Lower leg skin (tissue), 4 donors: ENCODE measurements around the gene MAP1LC3B2. TPM values are rescaled to one million over a fixed set of nuclear protein-coding genes. Genes with fewer than 3 reads are reported as not detected.

Experiments
- DNase-seq, 2 donors: peaks; one replicate each; pipeline ENCODE4 v3.0.0-alpha.2; 2019; ENCODE audit warnings: low spot score in 2 of 2
- H3K4me3 ChIP-seq: fragments of 200-600 bp; sonication (generic); 2 replicates; pipeline ENCODE4 v1.5.1; 2017; ENCODE audit warnings: mild to moderate bottlenecking, low read depth; ENCODE audit not compliant: poor library complexity, severe bottlenecking
- POLR2A ChIP-seq, 2 donors: fragments of 450-650 bp; IDR thresholded peaks; one replicate each; pipeline ENCODE4 v1.6.1; 2016 to 2017; ENCODE audit warnings: antibody characterized with exemption in 2 of 2, mild to moderate bottlenecking in 1 of 2, moderate library complexity in 1 of 2
- WGBS, 2 donors: methylation state at CpG; one replicate each; pipeline ENCODE4 v1.1.5; 2018; 5-methylcytosine and 5-hydroxymethylcytosine counted together
- intact Hi-C: fragments of 100-400 bp; cut with DNase I; formaldehyde crosslinking; loops from one replicate; pipeline ENCODE4 v1.15.0; 2023; ENCODE audit warnings: low total_unique reads
- total RNA-seq, 4 donors: library from RNA; depleted of rRNA; stranded (reverse); fragments of >200 nt; gene quantifications; one replicate each; pipeline ENCODE4 v1.1.0, GENCODE V29; 2016
- TF ChIP-seq, protein P1 (sequence below), 3 donors: fragments of 450-650 bp; IDR thresholded peaks; one replicate each; pipeline ENCODE4 v1.5.1; 2016; ENCODE audit warnings: antibody characterized with exemption in 3 of 3, mild to moderate bottlenecking in 3 of 3, moderate library complexity in 2 of 3

MAP1LC3B2 gene
- total RNA-seq, 4 donors from 2014 or later = 2.1 to 2.5 (median 2.3) TPM; not detected in 1

DNA sequence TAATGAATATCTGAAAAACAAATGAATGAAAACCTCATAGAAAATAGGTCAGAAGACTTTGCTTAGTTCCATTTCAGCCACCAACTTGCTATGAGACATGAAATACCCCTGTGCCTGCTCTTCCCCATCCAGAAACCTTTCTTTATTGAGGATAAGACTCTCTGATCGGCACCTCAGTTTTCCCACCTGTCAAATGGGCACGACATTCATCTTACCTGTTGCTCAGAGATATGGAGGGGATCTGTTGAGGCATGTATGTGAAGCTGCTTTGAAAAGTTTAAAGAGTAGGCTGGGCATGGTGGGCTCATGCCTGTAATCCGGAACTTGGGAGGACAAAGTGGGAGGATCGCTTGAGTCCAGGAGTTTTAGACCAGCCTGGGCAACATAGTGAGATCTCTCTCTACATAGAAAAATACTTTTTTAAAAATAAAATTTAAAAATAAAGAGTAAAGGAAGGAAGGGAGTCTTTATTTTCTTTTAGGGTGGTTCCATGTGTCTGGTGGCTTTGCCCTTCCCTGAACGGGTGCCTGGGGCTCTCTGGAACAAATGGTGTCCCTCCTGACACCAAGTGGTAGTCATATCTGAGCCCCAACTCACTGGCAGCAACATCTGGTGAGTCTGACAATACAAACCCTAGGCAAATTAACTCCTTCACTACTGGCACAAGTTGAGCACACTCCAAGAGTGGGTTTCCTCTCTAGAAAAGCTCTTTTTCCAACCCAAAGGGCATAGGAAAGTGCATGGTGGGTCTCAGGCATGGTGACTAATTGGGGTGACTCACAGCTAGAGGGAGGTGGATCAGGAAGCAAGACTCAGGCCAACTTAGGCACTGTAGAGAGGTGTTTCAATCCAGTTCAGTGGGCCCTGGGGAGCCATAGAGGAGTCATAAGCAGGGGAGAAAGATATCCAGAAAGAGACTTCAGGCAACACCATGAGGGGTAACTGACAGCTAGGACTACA lies 42.1 kb downstream of the MAP1LC3B2 start:
- TF ChIP-seq POLR2A (IDR thresholded peaks at IDR 0.05) = no peak
- TF ChIP-seq, protein P1, sequence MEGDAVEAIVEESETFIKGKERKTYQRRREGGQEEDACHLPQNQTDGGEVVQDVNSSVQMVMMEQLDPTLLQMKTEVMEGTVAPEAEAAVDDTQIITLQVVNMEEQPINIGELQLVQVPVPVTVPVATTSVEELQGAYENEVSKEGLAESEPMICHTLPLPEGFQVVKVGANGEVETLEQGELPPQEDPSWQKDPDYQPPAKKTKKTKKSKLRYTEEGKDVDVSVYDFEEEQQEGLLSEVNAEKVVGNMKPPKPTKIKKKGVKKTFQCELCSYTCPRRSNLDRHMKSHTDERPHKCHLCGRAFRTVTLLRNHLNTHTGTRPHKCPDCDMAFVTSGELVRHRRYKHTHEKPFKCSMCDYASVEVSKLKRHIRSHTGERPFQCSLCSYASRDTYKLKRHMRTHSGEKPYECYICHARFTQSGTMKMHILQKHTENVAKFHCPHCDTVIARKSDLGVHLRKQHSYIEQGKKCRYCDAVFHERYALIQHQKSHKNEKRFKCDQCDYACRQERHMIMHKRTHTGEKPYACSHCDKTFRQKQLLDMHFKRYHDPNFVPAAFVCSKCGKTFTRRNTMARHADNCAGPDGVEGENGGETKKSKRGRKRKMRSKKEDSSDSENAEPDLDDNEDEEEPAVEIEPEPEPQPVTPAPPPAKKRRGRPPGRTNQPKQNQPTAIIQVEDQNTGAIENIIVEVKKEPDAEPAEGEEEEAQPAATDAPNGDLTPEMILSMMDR (IDR thresholded peaks at IDR 0.05) = no peak
- intact Hi-C loops = loop anchor here (10.0 kb wide), 1 partner anchor 596 kb away; no protein-coding TSS in a partner anchor
- DNase-seq = no peak
- H3K4me3 ChIP-seq = no peak overlapping the region
- 77% methylated on average over 5 of the region's 5 CpGs for WGBS, 2 donors

- intact Hi-C loops = loop anchor here (10.0 kb wide), 1 partner anchor 597 kb away; no protein-coding TSS in a partner anchor
- TF ChIP-seq POLR2A (IDR thresholded peaks at IDR 0.05) = no peak
- TF ChIP-seq, protein P1 (IDR thresholded peaks at IDR 0.05) = no peak
- 63 to 69% methylated on average over 7 of the region's 7 CpGs for WGBS, 2 donors
- H3K4me3 ChIP-seq = no peak overlapping the region
- no peak for DNase-seq
Observed at GRCh38 chr12:116601933-116602810, 43.0 kb downstream of the MAP1LC3B2 start.

DNA sequence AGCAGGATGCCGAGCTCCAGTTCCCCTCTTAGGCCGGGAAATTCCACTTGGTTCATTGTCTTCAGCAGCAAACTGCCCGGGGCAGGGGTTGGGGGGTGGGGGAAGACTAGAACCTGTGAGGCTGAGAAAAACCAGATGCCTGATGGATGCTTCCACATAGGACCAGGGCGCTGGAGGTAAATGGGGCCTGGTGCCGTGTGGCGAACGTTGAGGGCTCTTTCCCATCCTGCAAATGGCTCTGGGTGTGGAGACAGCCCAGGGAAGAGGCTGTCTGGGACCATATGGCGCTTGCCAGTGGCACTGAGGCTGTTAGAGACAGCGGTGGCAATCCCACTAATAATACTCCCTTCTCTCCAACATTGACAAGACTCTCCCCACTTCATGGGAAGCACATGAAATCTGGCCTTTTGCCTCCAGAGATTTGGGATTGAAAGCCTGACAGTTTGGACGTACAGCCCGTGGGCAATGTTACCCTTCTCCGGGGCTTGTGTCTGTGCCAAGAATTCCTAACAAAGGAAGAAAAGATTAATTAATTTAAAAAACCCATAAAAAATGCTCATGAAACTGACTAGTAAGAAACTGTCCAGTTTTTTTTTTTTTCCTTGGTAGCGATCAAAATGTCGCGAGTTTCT lies 44.5 kb downstream of the MAP1LC3B2 start:
- 65 to 72% methylated on average over 15 of the region's 15 CpGs for WGBS, 2 donors
- DNase-seq = no peak
- intact Hi-C loops = loop anchor here (10.0 kb wide), 1 partner anchor 599 kb away; no protein-coding TSS in a partner anchor
- no peak overlapping the region for H3K4me3 ChIP-seq
- no peak for TF ChIP-seq POLR2A (IDR thresholded peaks at IDR 0.05)
- TF ChIP-seq, protein P1 (IDR thresholded peaks at IDR 0.05) = no peak

DNA sequence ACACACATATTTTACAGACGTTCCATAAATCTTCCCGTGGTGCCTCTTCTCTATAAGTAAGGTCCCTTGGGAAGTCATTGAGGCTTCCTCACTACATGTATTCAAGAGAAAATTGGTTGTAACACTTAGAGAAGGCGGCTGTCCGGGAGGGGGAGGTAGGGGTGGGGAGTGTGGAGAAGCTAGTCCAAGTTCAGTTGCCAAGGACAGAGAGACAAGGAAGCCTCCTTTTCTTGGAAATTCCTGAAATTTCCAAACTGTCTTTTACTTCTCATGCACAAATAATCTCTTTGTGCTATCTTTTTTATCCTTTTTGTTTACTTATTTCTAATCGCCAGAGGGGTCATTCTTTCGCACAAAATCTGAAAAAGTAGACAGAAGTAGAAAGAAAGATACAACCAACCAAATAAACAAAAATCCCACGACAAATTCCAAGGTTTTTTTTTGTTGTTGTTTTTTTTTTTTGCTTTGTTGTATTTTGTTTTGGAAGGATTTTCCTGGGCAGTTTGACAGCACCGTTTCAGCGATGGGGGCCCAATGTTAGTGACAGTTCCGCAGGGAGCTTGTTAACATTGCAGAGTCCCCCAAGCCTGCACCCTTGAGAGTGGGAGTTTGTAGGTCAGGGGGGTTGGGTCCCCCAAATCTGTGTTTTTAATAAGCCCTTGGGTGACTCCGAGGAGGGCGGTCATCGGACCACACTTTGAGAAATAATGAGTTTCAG lies 45.2 kb downstream of the MAP1LC3B2 start:
- 44 to 47% methylated on average over 13 of the region's 13 CpGs for WGBS, 2 donors
- H3K4me3 ChIP-seq = no peak overlapping the region
- no peak for TF ChIP-seq POLR2A (IDR thresholded peaks at IDR 0.05)
- TF ChIP-seq, protein P1 (IDR thresholded peaks at IDR 0.05) = no peak
- peak in 1 of 2 donors; percentile 47 for DNase-seq
- intact Hi-C loops = loop anchor here (10.0 kb wide), 1 partner anchor 600 kb away; no protein-coding TSS in a partner anchor
